Activated CD4-positive, alpha-beta T cell treated with anti-CD3 and anti-CD28 coated beads, Interleukin-2, amount 50 U/mL, for 16 hours (primary cell): ENCODE results near the gene PNLIP.

Experiments used
- DNase-seq: peaks from one replicate; pipeline ENCODE4 v3.0.0-alpha.2; 2020

PNLIP gene

GRCh38 chr10:116587878-116588591 is 42.3 kb downstream of the PNLIP start:
- DNase-seq: no peak

- DNase-seq: no peak
Measured at GRCh38 chr10:116588995-116589394, 43.3 kb downstream of the PNLIP start.

GRCh38 chr10:116589926-116590325 is 44.2 kb downstream of the PNLIP start:
- no peak for DNase-seq

- DNase-seq: no peak
Measured at GRCh38 chr10:116590590-116591444, 45.1 kb downstream of the PNLIP start, which contains the start of gene PNLIPRP1. Gene PNLIPRP1, plus strand, starts transcription at chr10:116590959. Its CDS starts 171 bp downstream, at chr10:116591130.

GRCh38 chr10:116593139-116593740 is 47.5 kb downstream of the PNLIP start:
- DNase-seq: no peak

- no peak for DNase-seq
Measured at GRCh38 chr10:116594525-116595035, 48.8 kb downstream of the PNLIP start.

- DNase-seq: no peak
Measured at GRCh38 chr10:116596062-116596461, 50.3 kb downstream of the PNLIP start.

- no peak for DNase-seq
Measured at GRCh38 chr10:116597543-116597942, 51.8 kb downstream of the PNLIP start.

GRCh38 chr10:116598329-116598728 is 52.6 kb downstream of the PNLIP start:
- no peak for DNase-seq

- DNase-seq: no peak
Measured at GRCh38 chr10:116599991-116600390, 54.3 kb downstream of the PNLIP start.

- no peak for DNase-seq
Measured at GRCh38 chr10:116602648-116603400, 57.1 kb downstream of the PNLIP start.

GRCh38 chr10:116606061-116606483 is 60.3 kb downstream of the PNLIP start:
- DNase-seq: no peak

GRCh38 chr10:116607336-116607735 is 61.6 kb downstream of the PNLIP start:
- no peak for DNase-seq

GRCh38 chr10:116608686-116609594 is 63.2 kb downstream of the PNLIP start:
- no peak for DNase-seq

GRCh38 chr10:116610443-116611152 is 64.9 kb downstream of the PNLIP start:
- DNase-seq: no peak

GRCh38 chr10:116611153-116611545 is 65.4 kb downstream of the PNLIP start:
- DNase-seq: no peak

- no peak for DNase-seq
Measured at GRCh38 chr10:116612107-116612769, 66.5 kb downstream of the PNLIP start.

- DNase-seq: no peak
Measured at GRCh38 chr10:116613471-116613870, 67.7 kb downstream of the PNLIP start.

- no peak for DNase-seq
Measured at GRCh38 chr10:116614796-116615195, 69.1 kb downstream of the PNLIP start.

GRCh38 chr10:116615199-116615776 is 69.6 kb downstream of the PNLIP start:
- DNase-seq: no peak
